HG03565 (cell line): ENCODE results near the gene SPATS1.

Experiments
- ATAC-seq: cut with Tn5 transposase; IDR thresholded peaks from one replicate; pipeline ENCODE4 v1.9.1; 2021; ENCODE audit warnings: mild to moderate bottlenecking, moderate library complexity; ENCODE audit not compliant: unreplicated experiment

The SPATS1 gene, protein sequence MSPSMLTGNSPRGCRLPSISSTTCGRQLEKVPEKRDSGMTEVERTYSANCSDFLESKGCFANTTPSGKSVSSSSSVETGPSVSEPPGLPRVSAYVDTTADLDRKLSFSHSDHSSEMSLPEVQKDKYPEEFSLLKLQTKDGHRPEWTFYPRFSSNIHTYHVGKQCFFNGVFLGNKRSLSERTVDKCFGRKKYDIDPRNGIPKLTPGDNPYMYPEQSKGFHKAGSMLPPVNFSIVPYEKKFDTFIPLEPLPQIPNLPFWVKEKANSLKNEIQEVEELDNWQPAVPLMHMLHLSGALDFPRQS

DNA sequence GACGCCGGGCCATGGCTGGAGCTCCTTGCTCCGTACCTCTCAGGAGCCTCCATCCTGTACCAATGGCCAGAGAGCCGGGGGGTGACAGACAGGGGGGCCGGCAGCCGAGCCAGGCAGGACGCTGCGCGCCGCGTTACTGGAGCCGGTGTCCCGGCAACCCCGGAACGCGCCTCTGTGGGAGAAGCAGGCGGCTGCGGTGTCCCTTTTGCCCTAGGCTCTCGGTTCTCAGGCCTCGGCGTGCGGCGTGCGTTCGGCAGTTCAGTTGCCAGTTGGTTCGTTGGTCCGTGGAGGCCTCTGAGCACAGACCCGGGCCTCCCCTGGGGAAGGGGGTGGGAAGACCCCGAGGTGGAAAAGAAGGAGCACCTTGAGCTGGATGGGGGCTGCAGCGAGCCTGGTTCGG lies at the start of gene SPATS1:
Gene SPATS1 (plus strand): TSS at position 162 of the 400 bp plus-strand sequence. CDS start 446 bp downstream, outside the sequence.
- ATAC-seq: no peak

DNA sequence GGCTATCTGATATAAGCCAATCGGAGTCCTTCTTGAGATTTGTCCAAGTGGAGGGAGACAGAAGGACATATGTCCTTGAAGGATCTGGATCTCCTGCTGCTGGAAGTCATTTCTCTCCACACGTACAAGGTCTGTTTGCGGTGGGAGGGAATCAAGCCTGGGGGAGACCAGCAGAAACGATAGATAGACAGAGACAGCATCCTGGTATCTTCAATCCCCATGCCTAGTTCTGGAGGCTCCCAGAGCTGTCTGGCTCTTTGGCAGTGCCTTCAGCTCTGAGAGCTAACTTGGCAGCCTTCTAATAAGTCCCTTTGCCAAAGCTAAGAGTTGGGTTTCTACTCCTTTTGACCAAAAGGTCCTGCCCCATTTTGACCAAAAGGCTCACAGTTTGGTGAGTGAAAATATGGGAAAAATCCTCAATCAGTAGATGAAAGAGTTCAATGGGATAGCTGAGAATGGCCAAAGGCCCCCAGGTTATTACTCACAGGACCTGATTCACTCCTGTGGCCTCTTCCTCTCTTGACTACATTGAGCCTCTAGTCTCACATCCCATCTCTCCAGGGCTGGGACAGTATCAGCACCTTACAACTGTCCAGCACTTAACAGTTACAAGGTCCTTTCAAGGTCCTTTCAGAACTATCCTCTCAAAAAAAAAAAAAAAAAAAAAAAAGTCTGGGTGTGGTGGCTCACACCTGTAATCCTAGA lies 49.6 kb upstream of the SPATS1 start:
- no peak for ATAC-seq

DNA sequence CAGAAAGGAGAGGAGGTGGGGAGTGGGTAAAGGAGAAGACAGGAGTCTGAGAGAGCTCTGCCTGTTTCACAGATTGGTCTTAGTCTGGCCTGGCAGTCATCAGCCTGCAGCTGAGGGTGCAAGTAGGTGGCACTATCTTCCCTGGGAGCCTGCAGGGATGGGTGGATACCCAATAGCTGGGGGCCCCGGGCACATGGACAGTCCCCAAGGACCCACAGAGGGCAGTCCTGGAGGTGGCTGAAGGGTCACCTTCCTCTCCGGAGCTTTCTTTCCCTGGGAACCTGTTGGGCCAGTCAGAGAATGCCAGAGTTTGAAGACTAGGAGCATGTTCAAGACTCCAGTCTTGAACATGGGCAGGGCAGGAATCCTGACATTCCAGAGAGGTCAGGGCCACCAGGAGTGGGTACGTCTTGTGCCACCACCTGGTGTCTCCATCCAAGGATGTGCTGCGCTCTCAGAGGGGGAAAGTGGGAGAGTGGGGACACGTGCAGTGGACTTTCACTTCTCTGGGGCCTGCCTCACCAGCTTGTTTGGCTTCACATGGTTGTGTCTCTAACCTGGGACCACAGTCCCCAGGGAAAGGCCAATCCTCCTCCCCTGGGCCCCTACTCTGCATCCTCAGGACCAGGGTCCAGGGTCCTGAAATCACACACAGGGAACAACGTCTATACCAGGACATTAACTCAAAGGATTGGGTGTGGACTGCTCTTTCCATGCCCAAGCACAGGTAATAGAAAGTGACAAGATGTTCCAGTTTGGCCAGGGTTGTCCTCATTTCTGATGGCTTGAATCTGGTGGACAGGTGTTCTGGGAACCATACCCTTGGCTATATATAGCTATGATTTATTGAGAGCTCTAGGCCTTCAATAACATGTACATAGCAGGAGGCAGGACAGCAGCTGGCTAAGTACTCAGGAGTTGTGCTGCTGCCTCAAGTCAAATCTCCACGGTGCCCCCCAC lies 47.3 kb upstream of the SPATS1 start:
- ATAC-seq: no peak

DNA sequence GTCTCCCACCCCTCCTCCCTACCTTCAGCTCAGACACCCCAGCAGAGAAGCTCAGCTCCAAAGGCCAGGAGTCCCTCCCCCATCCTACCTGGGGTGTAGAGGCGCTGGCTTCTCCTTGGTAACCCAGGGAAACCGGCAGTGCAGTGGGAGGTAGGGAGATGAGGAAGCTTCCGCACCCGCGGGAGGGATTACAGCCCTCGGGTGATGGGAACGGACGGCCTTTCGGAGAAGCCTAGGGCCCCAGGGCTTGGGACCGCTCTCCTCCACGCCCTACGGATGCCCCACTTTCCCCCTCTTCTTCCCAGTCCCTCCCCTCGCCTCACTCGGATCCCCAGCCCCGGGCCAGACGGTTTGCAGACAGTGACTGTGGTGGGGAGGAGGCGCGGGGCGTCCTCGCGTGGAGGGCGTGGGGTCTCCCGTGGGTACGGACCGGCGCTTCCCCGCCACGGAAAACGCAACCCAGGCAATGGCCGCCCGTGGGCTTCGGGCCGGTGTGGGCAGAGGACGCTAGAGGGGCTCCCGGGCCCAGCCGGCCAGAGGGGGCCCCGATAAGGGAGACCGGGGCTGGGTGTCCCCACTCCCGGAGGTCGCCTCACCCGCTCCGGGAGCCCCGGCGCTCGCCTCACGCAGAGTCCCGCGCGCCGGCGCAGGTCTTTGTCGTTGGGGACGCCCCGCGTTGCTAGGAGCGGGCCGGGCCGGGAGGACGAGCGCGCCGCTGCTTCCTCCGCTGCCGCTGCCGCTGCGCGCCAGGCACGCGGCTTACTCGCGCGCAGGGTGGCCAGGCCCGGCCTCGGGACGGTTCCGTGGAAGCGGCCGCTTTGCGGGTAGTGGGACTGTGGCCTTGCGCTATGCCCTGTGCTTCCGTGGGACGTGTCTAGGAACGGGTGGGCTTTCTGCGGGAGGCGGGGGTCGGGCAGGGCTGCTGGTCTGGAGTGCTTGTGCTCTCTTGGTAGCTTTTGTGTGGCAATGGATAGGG lies 45.1 kb upstream of the SPATS1 start:
- ATAC-seq: no peak

DNA sequence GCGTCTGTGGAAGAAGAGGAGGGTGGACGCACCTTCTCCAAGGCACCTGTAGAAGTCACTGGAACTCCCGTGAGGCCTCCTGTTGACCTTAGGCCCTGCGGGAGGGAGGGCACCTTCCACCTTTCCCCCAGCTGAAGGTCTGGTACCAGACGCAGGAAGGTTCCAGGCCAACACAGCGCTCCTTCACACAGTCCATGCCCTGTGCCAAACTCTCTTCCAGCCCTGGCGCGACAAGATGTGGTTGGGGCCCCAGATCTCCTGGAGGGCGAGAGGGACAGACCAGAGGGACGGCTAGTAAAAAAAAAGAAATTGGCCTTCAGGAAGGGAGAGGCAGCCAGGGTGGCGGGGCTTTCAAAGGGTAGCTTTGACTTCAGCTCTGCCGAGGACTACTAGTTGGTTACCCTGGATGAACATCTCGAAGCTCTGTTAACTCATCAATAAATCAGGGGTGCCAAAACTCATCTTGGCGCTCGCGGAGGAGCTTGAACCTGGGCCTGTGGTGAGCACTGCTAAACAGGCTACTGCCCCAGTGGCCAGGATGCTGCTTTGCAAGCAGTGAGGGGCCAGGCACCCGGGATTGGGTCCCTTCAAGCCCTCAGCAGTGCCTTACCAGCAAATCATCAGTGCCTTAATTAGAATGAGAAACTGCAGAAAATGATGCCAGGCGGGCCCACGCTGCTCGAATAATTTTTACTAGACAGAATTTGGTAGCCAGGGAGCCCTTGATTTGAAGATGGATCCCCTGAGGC lies 44.2 kb upstream of the SPATS1 start:
- no peak for ATAC-seq

DNA sequence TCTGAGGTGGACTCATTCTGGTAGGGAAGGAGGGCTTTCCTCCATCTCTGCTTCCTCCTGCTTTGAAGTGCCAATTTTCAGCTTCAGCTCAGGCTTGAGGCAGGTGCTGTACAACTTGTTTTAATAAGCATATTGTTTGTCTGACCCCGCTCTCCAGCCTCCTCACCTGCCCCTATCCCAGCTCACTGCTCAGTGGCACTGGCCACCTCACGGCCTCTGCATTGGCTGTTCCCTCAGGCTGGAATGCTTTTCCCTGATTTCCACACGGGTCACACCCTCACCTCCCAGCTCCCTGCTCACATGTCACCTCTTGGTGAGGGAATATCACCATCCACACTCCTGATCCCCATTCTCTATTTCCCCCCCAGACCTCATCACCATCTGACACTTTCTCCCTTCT lies 43.6 kb upstream of the SPATS1 start:
- no peak for ATAC-seq

DNA sequence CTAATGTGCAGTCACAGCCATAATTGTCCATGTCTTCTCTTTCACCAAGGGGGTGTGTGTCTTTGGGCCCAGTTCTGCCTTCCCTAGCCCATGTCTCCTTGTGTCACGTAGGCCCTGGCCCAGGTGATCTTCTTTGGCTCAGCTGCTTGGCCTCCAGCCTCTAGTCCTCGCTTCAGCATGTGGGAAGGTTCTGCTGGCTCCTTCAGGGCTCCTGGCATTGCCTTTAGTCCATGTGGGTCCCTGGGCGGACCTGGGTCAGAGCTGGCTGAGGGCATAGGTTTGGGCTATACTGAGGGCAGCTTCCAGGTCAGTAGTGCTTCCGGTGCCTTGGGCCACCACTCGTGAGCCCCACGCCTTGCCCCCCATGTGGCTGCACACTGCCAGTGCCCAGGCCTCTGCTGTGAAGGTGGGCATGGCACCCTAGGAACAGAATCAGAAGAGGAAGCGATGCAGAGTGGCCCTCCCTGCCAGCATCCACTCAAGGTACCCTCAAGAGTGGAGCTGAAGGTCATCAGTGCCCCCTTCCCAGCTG lies 42.1 kb upstream of the SPATS1 start:
- ATAC-seq: no peak

DNA sequence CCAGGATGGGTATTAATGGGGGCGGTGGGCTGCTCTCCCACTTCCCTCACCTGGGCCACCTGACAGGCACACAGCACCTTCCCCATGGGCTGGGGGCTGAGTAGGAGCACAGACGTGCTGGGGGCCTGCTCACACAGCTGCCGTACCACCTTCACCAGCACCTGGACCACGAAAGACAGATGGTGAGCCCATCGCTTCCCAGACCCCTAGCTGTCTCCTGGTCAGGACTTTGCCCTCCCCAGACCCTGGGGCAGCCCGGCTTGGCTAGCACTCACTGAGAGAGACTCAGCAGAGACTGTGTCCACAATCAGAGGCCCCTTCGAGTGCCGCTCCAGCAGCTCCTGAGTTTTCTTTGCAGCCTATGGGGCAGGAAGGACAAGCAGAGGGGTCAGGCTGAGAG lies 41.3 kb upstream of the SPATS1 start:
- ATAC-seq: no peak

DNA sequence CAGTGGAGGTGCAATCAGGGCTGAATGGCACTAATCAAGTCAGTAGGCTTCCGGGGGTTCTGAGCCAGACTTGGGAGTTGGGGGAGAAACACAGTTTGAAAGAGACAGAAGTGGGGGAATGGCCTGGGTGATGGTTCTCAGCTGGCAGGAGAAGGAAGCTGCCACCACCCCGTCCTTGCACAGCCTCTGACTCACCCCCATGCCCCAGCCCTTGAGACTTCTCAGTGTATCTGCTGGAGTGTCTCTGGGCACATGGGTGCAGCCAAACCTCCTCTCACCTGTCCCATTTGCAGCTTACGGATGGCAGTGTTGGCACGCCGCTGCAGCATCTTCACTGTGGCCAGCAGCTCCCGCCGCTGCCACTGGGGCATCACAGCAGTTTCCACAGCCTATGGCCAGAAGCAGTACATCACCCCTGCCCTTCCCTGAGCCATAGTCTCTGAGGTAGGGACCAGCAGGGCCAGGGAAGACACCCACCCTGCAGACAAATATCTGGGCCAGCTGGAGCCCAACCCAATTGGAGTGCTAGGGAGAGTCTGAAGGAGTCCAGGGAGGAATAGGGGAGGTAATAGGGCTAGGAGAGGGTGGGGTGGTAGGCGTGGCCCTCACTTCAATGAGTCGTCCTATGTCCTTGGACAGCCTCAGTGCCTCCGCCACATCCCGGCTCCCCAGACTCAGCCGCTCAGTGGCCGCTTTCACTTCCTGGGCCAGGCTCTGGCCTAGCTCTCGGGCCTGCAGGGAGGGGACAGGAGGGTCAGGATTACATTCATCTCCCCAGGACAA lies 40.5 kb upstream of the SPATS1 start:
- no peak for ATAC-seq

DNA sequence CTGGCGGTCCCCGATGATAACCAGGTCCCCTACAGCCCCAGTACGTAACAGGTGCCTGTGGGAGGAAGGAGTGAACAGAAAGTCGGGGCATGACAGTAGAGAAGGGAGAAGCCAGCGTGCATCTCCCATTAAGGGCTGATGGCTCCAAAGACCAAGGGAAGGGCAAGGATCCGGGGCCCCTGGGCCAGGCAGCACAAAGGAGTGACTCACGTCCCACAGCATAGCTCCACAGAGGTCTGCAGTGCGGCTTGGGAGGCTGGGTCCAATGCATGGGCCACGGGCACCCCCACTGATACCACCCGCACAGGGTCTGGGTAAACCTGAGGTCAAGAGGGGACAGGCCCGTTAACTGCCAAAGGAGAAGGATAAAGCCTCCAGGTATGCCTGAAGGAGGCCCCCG lies 39.6 kb upstream of the SPATS1 start:
- ATAC-seq: no peak

DNA sequence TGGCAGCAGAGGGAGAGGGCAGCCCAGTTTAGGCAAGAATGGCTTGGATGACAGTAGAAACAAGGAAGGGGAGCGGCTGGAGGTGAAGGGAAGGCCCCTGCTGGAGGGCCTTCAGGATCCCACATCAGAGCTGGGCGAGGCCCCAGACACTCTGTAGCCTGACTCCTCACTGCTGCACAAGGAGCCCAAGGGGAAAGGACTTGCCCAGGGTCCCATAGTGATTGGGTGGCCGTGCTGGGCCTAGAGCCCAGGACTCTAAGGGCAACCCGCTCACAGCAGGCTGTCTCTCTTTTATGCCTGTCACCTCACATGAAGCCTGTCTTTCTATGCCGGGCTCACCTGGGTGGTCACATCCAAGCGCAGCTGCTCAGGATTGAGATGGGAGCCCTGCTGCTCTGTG lies 38.6 kb upstream of the SPATS1 start:
- ATAC-seq: no peak

DNA sequence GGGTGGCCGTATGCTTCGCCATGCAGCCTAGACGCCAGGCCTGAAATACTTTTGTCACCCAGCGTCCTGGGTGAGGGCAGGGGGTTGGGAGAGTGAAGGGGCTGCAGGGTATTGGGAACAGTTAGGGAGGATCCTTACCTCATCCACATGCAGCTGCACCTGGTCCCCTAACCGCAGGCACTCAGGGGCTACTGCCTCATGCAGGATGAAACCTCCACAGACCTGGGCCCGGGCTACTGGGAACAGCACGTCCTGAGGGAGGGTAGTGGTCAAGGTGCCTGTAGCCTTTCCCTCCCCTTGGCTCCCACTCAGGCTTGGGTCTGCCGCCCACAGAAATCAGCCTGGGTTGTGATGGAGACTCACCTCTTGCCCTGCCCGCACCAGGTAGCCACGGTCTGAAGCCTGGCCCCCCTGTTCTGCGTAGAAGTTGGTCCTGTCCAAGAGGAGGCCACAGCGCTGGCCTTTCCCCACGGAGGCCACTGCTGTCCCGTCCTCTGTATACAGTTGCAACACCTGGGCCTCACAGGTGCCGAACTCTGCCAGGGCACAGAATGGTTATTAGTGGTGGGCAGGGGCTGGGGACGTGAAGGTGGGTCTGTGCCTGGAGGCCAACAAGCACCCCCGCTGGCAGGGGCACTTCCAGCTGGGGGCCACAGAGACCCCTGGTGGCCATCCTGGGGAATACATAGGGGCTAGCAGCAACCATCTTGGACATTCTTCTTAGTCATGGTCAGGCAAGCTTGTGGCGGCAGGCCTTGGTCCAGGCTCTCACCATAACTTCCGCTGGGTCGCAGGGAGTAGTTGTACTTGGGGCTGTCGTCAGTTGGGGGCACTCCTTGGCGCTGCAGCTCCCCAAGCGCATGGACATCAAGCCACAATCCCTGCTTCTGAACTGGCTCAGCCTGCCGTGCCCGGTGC lies 37.9 kb upstream of the SPATS1 start:
- no peak for ATAC-seq

DNA sequence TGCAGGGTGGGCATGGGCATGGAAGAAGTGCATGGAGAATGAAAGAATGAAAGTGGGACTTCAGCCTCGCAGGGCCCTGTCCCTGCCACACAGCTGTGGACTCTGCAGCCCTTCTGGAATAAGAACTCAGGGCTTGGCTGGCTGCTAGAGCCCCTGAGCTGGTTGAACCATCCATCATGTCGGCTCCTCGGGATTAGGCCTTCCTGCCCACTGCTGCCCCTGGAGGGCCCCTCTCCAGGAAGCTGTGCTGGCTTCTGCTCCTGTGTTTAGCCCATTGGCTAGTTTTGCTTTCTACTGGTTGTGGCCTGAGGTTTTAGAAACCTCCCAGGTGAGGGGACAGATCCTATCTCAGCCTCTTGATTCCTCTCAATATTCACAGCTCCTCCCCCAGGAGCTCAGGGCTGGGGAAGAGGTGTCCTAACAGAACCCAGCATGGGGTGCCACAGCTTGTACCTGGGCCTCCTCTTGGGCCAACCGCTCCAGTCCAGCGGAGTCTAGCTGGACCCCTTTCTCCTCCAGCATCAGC lies 37.2 kb upstream of the SPATS1 start:
- no peak for ATAC-seq

DNA sequence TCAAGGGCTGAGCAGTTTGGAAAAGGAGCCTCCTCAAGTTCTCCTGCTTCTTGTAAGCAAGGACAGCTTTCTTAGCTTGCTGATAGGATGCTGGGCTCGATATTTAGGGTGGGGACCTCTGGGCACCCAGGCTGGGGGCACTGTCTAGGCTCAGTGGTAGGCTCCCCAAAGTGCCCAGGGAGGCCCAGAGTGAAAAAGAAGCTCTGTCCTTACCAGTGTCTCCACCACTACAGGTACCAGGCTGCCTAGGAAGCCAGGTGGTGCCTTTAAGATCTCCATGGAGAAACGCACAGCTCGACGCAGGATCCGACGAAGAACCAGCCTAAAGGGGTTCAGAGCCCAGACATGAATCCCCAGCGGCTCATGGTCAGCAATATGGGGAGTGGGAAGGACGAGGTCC lies 35.7 kb upstream of the SPATS1 start:
- ATAC-seq: no peak

DNA sequence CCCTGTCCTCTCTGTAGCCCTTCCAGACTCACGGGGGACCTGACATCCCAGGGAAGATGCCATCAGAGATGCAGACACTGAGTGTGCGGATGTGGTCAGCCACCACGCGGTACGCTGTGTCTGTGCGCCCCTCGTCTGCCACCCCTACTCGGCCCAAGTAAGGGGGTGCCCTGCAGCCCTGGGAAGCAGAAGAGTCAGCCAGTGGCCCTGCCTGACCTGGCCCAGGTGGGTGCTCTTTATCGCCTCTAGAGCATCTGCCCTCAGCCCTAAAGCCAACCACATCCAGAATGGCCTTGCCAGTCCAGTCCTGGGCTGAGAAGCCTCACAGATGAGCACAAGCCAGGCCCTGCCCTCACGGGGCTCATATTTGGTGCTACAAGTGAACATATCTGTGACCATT lies 35.2 kb upstream of the SPATS1 start:
- ATAC-seq: no peak

DNA sequence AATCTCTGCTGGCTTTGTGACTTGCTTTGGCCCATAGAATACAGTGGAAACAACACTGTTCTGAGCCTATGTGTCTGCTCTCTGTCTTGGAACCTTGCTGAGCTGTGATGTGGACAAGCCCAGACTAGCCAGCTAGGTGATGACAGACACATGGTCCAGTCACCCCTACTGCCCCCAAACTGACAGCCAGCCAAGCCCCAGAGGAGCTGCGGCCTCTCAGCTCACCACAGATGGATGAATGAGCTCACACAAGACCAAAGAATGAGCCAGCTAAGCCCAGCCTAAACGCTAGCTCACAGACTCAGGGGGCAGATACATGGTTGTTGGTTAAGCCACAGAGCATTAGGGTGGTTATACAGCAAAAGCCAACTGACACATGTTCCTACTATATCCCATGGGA lies 33.4 kb upstream of the SPATS1 start:
- ATAC-seq: no peak

DNA sequence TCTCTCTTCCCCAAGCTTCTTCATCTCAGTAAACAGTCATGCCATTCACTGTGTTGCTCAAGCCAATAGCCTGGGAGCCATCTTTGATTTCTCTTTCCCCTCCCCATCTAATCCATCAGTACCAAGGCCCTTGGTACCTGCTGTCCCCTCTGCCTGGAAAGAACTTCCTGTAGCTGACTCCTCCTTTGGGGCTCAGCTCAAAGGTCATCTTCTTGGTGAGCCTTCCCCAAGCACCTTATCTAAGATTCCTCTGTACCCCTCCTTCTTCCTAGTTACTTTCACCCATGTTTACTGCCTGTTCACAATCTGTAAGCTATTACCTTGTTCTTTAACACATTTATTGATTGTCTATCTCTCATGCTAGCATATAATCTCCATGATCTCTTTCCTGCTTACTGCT lies 32.8 kb upstream of the SPATS1 start:
- no peak for ATAC-seq
